OCI-M2 (cell line): Measurements from ENCODE around the gene BMPR1A.
"Not testable (repeated sequence)": the region's sequence is repeated elsewhere in the genome, so short reads cannot be mapped to it uniquely, and the experiment has no call there.

Experiments used
- DNase-seq: peaks from one replicate; lab custom pipeline; 2025; ENCODE audit not compliant: unreplicated experiment; lab: John Stamatoyannopoulos, UW

BMPR1A gene

DNA sequence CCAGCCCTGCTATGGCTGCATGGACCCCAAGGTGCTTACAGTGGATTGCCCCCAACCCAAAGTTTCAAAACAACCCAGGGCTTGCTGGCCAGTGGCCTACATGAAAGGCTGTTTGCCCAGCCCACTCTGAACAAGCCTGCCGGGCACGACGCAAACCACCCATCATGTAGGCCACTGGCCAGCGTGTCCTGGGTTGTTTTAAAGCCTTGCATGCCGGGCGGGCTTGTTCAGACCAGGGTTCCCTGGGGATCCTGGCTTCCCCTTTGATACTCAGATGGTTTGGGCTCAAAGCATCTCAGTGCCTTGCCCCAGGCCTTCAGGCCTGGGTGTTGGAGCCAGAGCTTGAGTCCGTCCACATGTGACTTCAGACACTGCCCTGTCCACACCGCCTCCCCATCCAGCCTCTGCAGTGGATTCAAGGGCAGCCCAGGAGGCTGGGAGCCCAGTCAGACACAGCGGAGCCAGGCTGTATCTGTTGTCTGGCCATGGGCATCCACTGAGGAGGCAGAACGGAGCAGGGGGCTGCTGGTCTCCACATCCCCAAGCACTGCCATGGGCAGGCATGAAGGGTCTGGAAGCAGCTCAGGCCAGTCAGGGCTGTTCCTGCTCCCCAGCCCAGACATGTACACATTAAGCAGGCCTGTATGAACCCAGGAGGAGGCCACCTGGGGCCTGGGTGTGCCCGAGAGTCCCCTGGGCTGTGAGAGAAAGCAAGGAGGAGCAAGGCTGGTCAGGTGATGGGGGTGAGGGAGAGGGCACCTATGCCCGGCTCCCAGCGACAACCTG lies 207.8 kb downstream of the BMPR1A start:
- no peak for DNase-seq

DNA sequence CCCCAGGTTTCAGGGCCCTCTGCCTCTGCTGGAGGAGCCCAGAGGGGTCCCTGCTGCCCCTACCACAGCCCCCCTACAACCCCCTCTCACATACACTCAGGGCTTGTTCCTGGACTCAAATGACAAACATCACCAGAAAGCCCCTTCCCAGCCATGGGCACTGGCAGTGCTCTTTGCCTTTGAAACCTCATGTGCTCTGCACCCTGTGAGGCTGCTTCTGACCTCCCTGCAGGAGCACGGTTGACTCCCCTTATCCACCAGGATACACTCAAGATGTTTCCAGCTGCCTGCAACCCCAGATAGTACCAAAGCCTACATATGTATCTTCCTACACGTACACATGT lies 208.4 kb downstream of the BMPR1A start:
- DNase-seq: no peak

DNA sequence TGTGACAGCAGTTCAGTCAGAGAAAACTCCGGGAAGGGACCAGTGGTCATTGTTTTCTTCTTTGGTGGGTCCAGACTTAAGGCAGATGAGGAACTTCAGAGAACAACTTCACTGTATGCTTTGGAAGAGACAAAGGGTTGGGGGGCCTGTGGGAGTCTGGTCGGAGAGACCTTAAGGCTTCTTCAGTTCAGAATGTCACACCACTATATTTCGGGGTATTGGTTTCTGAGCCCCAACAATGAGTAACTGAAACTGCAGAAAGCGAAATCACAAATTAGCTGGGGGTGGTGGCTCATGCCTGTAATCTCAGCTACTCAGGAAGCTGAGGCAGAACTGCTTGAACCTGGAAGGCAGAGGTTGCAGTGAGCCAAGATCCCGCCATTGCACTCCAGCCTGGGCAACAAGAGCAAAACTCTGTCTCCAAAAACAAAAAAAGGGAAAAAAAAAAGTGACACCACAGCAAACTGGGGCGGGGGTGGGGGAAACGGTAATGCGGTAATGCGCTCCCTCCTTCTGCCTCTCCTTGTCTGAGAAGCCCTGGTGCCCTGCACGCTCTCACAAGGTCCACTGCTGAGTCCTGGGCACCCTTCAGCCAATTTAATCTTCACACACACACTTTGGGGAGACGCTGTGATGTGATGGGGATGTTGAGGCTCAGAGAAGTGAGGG lies 209.7 kb downstream of the BMPR1A start:
- no peak for DNase-seq

DNA sequence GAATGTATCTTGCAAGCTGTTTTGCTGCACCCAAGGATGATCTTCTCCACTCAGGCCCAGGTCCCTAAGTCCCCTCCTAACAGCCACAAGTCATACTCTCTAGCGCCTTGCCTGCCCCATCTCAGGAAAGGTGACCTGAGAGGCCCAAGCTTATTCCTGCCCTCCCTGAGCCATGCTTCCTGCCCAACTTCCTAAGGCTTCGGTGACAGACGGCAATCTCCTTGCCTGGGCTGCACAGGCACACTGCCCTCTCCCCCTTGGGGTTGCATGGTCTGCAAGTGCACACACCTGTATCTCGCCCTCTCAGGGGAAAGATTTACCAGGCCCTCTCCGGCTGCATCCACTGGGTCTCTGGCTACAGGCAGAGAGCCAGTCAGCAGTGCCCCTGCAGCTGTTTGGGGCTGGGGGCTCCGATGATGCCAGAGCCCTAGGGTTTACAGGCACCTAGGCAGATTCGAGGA lies 211.1 kb downstream of the BMPR1A start:
- DNase-seq: no peak

DNA sequence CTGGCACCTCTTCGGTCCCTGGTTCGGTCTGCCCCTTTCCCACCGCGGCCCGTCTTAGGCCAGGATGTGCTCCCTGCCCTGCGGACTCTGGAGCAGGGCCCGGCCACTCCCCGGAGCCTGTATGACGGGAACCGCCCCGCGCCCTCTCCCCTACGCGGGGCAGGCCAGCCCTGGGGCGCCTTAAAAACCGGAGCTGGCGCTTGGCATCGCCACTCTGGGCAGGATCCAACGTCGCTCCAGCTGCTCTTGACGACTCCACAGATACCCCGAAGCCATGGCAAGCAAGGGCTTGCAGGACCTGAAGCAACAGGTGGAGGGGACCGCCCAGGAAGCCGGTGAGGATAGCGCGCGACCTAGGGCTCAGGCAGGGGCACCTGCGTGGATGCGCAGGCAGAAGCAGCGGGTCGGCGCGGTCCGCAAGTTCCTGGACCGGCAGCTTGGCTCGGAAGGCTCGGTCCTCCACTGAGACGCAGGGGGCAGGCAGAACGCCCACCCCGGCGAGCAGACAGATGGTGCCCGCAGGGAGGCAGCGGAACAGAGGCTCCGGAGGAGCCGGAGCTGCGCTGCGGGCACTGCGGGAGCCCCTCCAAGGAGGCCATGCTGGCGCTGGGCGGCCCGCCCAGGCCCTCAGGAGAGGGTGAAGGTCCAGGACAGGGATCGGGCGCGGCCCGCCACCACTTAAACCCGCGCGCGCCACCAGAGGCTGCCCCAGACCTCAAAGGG lies 212.0 kb downstream of the BMPR1A start, which contains the start of gene ADIRF:
ADIRF (plus strand) TSS at position 212 of the 723 bp plus-strand sequence; CDS start at position 275, 63 bp downstream.
- no peak for DNase-seq

DNA sequence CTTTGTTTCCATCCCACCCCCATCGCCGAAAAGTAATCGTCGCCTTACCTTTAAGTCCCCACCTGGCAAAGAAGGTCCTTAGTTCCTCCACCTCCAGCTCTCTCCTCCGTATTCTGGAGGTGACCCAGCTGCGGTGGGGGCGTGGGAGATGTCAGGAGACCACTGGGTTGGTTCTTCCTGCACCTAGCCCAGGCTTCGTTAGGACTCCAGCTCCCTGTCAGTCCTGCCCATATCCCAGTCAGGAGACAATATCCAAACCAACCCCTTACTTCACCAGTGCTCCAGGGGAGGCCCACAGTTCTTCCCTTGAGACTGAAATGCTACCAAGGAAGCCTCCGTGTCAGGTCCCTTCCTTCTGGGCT lies 212.6 kb downstream of the BMPR1A start:
- no peak for DNase-seq

DNA sequence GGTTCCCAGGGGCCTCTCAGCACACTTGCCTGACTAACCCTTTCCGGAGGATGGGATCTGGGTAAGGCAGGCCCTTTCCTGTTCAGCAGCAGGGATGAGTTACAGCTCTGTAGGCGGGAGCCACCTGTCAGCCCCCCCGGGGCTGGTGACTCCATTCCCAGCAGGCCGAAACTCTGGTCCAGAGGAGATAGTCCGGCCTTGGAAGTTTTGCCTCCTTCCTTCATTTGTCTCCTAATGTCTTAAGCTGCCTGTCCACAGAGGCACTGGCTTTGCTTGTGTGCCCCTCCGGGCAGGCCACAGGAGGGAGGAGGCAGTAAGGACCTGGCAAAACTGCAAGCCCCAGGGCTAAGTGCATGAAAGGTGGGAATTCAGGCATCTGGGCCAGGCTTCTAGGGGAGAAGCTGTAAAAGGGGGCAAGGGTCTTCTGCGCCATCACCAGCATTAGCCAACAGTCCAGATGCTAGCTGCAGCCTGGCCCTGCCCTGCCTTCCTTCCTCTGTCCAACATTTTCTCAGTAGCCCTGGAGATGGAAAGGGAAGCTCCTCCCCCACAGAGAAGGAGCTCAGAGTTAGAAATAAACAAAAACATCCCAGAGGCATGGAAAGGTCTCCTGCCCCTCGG lies 213.1 kb downstream of the BMPR1A start:
- DNase-seq: no peak

DNA sequence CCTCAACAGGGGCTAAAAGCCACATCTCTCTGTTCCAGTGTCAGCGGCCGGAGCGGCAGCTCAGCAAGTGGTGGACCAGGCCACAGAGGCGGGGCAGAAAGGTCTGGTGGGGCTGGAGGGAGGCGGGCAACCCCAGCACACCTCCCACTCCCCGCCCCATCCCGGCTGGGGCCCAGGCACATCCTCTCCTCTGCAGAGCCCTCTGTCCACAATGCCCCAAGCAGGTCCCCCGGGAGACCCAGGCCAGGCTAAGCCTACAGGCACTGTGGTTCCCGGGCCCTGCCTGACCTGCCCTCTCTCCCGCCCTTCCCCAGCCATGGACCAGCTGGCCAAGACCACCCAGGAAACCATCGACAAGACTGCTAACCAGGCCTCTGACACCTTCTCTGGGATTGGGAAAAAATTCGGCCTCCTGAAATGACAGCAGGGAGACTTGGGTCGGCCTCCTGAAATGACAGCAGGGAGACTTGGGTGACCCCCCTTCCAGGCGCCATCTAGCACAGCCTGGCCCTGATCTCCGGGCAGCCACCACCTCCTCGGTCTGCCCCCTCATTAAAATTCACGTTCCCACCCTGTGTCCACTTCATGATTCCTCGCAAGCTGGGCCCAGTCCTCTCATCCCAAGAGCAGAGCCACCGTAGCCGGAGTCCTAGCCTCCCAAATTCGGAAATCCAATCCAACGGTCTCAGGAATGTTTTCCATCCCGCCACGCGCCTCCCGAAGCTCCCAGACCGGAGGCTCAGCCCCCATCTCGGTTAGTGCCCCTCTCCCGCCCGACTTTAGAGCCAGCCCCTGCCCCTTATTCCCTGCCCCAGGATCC lies 214.0 kb downstream of the BMPR1A start:
- no peak for DNase-seq

DNA sequence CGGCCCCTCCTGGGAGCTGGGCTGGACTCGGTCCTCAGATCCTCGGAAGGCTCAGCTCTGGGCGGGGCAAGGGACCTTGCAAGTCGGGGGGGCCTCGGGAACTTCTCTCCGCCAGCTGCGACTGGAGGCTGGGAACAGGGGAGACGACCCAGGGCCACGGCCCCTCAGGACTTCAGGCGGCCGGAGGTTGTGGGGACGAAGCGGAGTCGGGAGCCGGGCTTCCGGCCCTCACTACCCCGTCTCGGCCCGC lies 214.5 kb downstream of the BMPR1A start:
- no peak for DNase-seq

DNA sequence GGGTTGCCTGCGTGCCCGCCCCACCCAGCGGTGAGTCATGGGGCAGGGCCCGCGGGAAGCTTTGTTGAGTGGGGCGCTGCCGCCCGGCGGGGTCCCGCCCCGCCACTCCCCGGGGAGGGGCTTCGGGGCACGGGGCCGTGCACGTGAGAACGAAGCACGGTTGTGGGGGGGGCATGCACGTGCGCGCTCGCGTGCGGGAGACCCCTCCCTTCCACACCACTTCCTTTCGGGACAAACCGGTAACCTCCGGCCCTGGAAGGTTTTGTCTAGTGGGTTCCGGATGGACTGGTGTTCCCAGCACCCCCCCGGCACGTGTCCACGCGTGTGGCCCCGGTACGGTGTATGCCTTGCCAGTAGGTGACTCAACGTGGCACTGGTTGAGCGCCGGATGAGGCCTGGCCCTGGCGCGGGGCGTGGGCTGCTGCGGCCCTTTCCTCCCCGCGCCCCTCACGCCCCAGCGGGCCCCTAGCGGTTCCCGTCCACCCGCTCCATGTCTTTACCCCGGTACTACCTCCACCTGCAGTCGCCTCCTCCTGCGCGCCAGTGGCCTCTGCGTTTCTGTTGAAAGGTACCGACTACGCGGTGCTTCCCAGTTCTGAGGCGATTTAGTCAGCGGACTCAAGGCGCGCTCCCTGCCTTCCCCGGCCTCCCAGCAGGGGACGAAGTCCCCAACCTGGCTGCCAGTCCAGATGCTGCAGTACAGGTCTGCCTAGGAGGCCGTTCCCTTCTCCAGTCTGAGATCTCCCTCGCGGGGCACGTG lies 215.0 kb downstream of the BMPR1A start:
- no peak for DNase-seq

DNA sequence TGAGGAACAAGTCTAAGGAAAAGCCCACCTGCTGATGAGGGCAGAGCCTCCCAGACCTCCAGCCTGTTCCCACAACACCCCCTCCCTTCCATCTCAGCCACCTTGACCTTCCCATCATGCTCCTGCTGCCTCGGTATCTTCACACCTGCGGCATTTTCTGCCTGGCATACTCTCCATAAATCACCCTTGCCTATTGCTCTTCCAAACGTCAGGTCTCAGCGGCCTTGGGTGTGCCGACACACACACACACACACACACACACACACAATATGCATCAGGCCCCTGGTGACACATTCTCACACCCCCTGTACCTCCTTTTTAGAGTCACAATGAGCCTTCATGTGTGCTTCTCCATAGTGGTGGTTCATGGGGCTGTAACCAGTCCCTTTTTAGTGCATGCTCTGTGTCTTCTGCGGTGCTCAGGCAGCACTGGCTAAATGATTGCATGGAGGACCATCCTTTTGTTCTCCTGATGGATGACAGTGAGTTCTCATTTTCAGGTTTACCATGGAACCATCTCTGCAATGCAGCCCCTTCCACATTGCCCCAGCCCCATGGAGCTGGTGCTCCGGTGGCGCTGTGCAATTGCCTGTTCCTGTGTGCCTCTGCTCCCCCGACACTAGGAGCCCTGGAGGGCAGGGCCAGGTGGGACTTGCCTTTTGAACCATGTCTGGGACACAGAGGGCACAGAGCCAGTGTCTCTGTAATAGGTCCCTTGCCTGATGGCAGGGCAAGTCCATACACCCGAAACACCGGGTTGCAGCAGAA lies 216.4 kb downstream of the BMPR1A start:
- DNase-seq: no peak

DNA sequence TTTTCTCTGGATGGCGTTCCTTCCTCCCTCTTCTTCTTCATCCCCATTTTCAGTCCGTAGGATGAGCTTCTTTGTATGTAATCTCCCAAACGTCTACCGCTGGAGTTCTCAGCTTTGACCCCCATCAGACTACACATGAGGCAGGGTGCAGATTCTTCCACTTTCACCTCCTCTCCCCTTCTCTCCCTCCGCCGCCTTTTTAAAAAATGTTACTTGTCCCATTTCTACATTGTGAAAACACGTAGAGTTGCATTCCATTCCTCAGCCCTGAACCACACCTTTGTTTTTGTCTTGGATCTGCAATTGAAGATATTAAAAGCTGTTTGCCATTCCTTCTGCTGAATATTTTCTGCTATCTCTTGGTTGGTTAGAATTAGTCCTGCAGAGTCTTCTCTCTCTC lies 218.1 kb downstream of the BMPR1A start:
- no peak for DNase-seq

DNA sequence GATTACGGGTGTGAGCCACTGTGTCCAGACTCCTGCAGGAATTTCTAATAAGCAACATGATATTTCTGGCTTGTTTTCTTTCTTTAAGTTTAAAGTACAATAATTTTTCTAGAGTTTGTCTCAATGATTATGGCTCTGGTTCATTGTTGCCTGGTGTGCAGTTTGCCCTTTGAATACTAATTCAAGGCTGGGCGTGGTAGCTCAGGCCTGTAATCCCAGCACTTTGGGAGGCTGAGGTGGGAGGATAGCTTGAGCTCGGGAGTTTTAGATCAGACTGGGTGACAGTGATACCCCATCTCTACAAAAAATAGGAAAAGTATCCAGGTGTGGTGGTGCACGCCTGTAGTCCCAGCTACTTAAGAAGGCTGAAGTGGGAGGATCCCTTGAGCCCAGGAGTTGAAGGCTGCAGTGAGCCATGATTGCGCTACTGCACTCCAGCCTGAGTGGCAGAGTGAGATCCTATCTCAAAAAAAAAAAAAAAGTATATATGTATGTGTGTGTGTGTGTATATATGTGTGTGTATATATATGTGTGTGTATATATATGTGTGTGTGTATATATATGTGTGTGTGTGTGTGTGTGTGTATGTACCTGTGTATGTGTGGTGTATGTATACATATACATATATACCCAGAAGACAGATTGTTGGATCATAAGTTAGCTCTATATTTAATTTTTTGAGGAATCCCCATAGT lies 220.1 kb downstream of the BMPR1A start:
- DNase-seq: no peak

DNA sequence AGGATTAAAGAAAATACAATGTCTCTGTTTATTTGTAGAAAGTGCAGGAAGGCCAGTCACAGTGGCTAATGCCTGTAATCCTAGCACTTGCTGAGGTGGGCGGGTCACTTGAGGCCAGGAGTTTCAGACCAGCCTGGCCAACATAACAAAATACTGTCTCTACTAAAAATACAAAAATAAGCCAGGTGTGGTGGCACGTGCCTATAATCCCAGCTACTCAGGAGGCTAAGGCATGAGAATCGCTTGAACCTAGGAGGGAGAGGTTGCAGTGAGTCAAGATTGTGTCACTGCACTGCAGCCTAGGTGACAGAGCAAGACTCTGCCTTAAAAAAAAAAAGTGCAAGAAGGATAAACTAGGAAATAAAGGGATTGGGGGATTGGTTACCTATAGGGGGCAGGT lies 222.0 kb downstream of the BMPR1A start:
- not testable (repeated sequence) for DNase-seq

DNA sequence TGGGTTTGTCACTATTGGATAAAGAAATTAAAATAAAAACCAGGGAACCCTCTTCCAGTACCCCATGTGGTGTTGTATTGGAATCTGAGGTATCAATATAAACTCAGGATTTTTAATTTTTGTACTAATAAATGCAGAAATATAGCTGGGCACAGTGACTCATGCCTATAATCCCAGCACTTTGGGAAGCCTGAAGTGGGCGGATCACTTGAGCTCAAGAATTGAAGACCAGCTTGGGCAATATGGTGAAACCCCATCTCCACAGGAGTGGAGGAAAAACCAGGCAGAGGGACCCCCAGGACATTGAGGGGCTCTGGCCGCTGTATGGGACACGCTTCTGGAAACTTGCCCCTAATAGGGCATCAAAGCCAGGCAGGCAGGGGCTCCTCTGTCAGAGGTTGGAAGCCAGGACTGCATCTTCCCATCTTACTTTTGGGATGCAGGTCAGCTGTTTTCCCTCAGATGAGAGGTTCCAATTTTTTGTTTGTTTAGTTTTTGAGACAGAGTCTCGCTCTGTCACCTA lies 222.9 kb downstream of the BMPR1A start:
- no peak for DNase-seq

DNA sequence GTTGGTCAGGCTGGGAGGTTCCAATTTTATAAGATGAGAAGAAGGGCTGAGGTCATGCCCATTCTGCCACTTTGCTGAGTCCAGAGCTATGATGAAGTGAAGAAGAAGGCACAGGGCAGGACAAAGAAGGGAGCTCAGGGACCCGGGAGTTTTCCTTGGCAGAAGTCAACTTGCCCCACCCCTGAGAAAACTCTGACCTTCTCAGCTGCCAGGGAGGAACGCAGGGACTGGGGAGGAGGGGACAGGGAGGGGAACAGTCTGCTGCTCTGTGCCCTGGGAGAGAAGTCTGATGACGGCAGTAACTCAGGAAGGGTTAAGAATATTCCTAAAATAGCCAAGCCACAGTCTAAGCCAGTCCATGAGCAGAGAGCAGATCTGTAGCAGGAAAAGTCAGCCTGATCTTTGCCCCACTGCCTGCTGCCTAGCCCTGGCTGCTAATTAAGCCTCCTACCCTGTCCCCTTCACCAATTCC lies 223.6 kb downstream of the BMPR1A start:
- DNase-seq: no peak

DNA sequence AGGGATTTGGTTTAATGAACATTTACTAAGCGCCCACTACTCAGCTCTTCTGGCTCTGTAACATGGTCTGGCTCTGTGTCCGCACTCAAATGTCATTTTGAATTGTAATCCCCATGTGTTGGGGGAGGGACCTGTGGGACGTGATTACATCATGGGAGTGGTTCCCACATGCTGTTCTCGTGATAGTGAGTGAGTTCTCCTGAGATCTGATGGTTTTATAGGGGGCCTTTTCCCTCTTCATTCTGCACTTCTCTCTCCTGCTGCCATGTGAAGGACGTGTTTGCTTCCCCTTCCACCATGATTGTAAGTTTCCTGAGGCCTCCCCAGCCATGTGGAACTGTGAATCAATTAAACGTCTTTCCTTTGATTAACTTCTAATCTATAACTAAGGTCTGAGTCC lies 224.6 kb downstream of the BMPR1A start:
- not testable (repeated sequence) for DNase-seq

DNA sequence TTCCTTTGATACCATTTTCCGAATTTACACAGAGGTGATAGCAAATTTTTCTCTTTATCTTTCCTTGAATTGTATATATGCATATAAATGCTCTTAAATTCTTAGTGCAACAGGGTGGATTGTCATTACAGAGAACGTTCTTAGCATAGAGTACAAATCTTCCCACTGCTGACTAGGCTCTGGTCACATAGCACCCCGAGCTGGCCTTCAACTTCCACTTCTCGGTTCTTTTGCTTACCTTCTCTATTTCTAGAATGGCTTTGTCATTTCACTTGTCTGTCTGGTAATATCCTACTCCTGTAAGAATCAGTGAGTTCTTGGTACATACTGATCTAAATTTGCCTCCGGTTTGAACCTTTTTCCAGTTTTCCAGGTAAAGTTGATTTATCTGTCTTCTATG lies 225.3 kb downstream of the BMPR1A start:
- DNase-seq: no peak
